ENCODE data around the gene ASCC1. TPM values are rescaled to one million over a fixed set of nuclear protein-coding genes. Genes with fewer than 3 reads are reported as not detected.
"Not testable (repeated sequence)": the region's sequence is repeated elsewhere in the genome, so short reads cannot be mapped to it uniquely, and the experiment has no call there.

Gene ASCC1
- total RNA-seq, 2 donors from 2014 or later = 15.2 to 30.3 TPM

- Histone ChIP-seq H3K4me3 (no peak overlapping the region), H3K36me3 (peaks cover 24% of the 10 kb centered on the region), H3K9me3 (no peaks in the 10 kb centered on the region), H3K27me3 (replicated peaks; ENCODE audit: insufficient read depth) (no peaks in the 10 kb centered on the region), H3K27ac (peak overlapping the region; percentile 42 to 79), H3K4me1 (ENCODE audit: control insufficient read depth in 1 of 2, low read depth in 2 of 2) (peaks cover 48 to 71% of the 10 kb centered on the region in 2 donors)
- ATAC-seq (ENCODE audit: insufficient number of reproducible peaks, low FRiP score, low read depth) (no peak), DNase-seq (ENCODE audit: low spot score) (no peak)
- TF ChIP-seq, protein P1, sequence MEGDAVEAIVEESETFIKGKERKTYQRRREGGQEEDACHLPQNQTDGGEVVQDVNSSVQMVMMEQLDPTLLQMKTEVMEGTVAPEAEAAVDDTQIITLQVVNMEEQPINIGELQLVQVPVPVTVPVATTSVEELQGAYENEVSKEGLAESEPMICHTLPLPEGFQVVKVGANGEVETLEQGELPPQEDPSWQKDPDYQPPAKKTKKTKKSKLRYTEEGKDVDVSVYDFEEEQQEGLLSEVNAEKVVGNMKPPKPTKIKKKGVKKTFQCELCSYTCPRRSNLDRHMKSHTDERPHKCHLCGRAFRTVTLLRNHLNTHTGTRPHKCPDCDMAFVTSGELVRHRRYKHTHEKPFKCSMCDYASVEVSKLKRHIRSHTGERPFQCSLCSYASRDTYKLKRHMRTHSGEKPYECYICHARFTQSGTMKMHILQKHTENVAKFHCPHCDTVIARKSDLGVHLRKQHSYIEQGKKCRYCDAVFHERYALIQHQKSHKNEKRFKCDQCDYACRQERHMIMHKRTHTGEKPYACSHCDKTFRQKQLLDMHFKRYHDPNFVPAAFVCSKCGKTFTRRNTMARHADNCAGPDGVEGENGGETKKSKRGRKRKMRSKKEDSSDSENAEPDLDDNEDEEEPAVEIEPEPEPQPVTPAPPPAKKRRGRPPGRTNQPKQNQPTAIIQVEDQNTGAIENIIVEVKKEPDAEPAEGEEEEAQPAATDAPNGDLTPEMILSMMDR (IDR thresholded peaks at IDR 0.05) = no peak
Measured at GRCh38 chr10:72226418-72227027, 10.4 kb upstream of the ASCC1 start.

- Histone ChIP-seq H3K4me1 (ENCODE audit: control insufficient read depth in 1 of 2, low read depth in 2 of 2) (peaks cover 41 to 62% of the 10 kb centered on the region in 2 donors), H3K36me3 (peaks cover 16% of the 10 kb centered on the region), H3K27ac (peak overlapping the region; percentile 70 to 79)
- not testable (repeated sequence) for DNase-seq (ENCODE audit: low spot score); ATAC-seq (ENCODE audit: insufficient number of reproducible peaks, low FRiP score, low read depth); H3K27me3 ChIP-seq (replicated peaks; ENCODE audit: insufficient read depth); H3K9me3 ChIP-seq; H3K4me3 ChIP-seq
Measured at GRCh38 chr10:72224191-72224590, 8.1 kb upstream of the ASCC1 start.

- Histone ChIP-seq H3K27me3 (replicated peaks; ENCODE audit: insufficient read depth) (no peaks in the 10 kb centered on the region), H3K4me3 (peak overlapping the region; percentile 51), H3K9me3 (no peaks in the 10 kb centered on the region), H3K4me1 (ENCODE audit: control insufficient read depth in 1 of 2, low read depth in 2 of 2) (peaks cover 41 to 62% of the 10 kb centered on the region in 2 donors), H3K36me3 (peaks cover 16% of the 10 kb centered on the region), H3K27ac (peak overlapping the region; percentile 70 to 79)
- DNase-seq (ENCODE audit: low spot score) (no peak), ATAC-seq (ENCODE audit: insufficient number of reproducible peaks, low FRiP score, low read depth) (peak; percentile 32)
- TF ChIP-seq, protein P1 (IDR thresholded peaks at IDR 0.05) = no peak
Measured at GRCh38 chr10:72223743-72224101, 7.6 kb upstream of the ASCC1 start.

DNA sequence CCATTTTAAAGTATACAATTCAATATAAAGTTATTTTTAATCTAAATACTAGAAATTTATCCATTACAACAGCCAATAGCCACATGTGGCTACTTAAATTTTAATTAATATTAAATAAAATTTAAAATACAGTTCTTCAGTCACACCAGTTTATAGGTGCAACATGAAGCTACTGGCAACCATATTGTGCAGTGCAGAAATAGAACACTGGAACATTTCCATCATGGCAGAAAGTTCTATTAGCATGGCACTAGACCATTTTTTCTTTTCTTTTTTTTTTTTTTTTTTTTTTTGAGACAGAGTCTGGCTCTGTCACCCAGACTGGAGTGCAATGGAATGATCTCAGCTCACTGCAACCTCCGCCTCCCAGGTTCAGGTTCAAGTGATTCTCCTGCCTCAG, 5.2 kb upstream of the ASCC1 start:
- Histone ChIP-seq H3K4me1 (ENCODE audit: control insufficient read depth in 1 of 2, low read depth in 2 of 2) (peaks cover 50 to 72% of the 10 kb centered on the region in 2 donors), H3K27ac (peak overlapping the region; percentile 70 to 79), H3K9me3 (no peaks in the 10 kb centered on the region), H3K27me3 (replicated peaks; ENCODE audit: insufficient read depth) (no peaks in the 10 kb centered on the region), H3K4me3 (no peak overlapping the region), H3K36me3 (peaks cover 11% of the 10 kb centered on the region)
- TF ChIP-seq, protein P1 (IDR thresholded peaks at IDR 0.05) = no peak
- ATAC-seq (ENCODE audit: insufficient number of reproducible peaks, low FRiP score, low read depth) = no peak
- no peak for DNase-seq (ENCODE audit: low spot score)

DNA sequence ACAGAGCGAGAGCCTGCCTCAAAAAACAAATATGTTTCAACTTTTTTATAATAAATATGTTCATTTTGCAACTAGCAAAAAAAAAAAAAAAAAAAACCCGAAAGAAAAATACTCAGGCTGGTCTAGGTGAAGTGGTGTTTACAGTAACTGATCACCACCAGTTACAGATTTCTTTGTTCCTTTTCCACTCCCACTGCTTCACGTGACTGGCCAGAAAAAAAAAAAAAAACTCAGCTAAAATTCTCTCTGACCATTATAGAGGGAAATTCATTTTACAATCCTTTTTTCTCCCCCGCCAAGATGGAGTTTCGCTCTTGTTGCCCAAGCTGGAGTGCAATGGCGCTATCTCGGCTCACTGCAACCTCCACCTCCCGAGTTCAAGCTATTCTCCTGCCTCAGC, 4.6 kb upstream of the ASCC1 start:
- DNase-seq (ENCODE audit: low spot score) = no peak
- no peak for ATAC-seq (ENCODE audit: insufficient number of reproducible peaks, low FRiP score, low read depth)
- H3K27ac ChIP-seq = peak overlapping the region; percentile 62 to 81
- H3K36me3 ChIP-seq = peaks cover 9% of the 10 kb centered on the region
- TF ChIP-seq, protein P1 (IDR thresholded peaks at IDR 0.05) = no peak
- no peaks in the 10 kb centered on the region for H3K27me3 ChIP-seq (replicated peaks; ENCODE audit: insufficient read depth)
- peaks cover 48 to 72% of the 10 kb centered on the region in 2 donors for H3K4me1 ChIP-seq (ENCODE audit: control insufficient read depth in 1 of 2, low read depth in 2 of 2)
- H3K9me3 ChIP-seq = no peaks in the 10 kb centered on the region
- no peak overlapping the region for H3K4me3 ChIP-seq
